Measurements from ENCODE around the gene ALDH16A1. TPM values are rescaled to one million over a fixed set of nuclear protein-coding genes. Genes with fewer than 3 reads are reported as not detected.

ALDH16A1 gene
- total and polyA plus RNA-seq, 2 of the 4 experiments (the other 2 are of a cell fraction): 10.4 to 12.9 TPM

GRCh38 chr19:49427339-49427738 lies 25.7 kb upstream of the ALDH16A1 start:
- in situ Hi-C loops (cut with MboI; ENCODE audit: low sequenced_read_pairs) (no loop called here), dilution Hi-C loops (cut with HindIII; ENCODE audit: low sequenced_read_pairs, unreplicated experiment) (no loop called here), intact Hi-C loops (cut with micrococcal nuclease) (no loop called here)
- Histone ChIP-seq H2BK120ac (ENCODE audit: low read depth, low read length) (no peak overlapping the region), H4K8ac (ENCODE audit: low read depth in 2 of 2, low read length in 2 of 2) (no peak overlapping the region), H2BK5ac (ENCODE audit: low read depth, low read length, poor library complexity, severe bottlenecking) (no peak overlapping the region), H3K27me3 (ENCODE audit: control insufficient read depth, insufficient read depth, low read length) (peaks cover 94% of the 10 kb centered on the region), H3K14ac (replicated peaks; ENCODE audit: low read depth, low read length) (no peak overlapping the region), H3K79me1 (ENCODE audit: low read depth in 1 of 2, low read length in 2 of 2) (no peaks in the 10 kb centered on the region), H3K36me3 (ENCODE audit: control insufficient read depth, insufficient read depth, low read length) (no peaks in the 10 kb centered on the region), H3K4ac (ENCODE audit: low read depth, low read length) (no peak overlapping the region), H3K23ac (ENCODE audit: low read depth, low read length) (no peak overlapping the region), H2AFZ (replicated peaks; ENCODE audit: low read length, poor library complexity) (peak overlapping the region; percentile 63), H4K5ac (ENCODE audit: low read depth, low read length) (no peak overlapping the region), H3K4me1 (ENCODE audit: control insufficient read depth, insufficient read depth, low read length) (peaks cover 2% of the 10 kb centered on the region; the same call in 1 of the 2 replicates), H4K91ac (ENCODE audit: insufficient read depth, low read depth, low read length) (no peak overlapping the region), H3K4me3 (ENCODE audit: insufficient read depth, low read depth, low read length) (no peak overlapping the region), H3K9me1 (ENCODE audit: insufficient read depth, low read length) (no peaks in the 10 kb centered on the region), H3K56ac (ENCODE audit: extremely low read depth, insufficient read depth, low read length) (no peak overlapping the region), H3K9me3 (ENCODE audit: control insufficient read depth, insufficient read depth, low read length) (peaks cover 10% of the 10 kb centered on the region), H2AK9ac (replicated peaks; ENCODE audit: low read depth, low read length, poor library complexity) (no peak overlapping the region), H2BK15ac (ENCODE audit: low read depth, low read length) (no peak overlapping the region), H3K18ac (ENCODE audit: low read depth, low read length) (no peak overlapping the region), H3K27ac (ENCODE audit: insufficient read depth, low read length) (no peak overlapping the region), H4K20me1 (ENCODE audit: insufficient read depth, low read length) (no peaks in the 10 kb centered on the region), H2AK5ac (ENCODE audit: low read depth, low read length) (no peak overlapping the region), H3K9ac (ENCODE audit: low read depth, low read length) (no peak overlapping the region), H2BK20ac (ENCODE audit: low read depth, low read length) (no peak overlapping the region), H3K4me2 (ENCODE audit: low read depth, low read length) (no peak overlapping the region)
- POLR2A ChIA-PET (ENCODE audit: unreplicated experiment): no interaction called here
- no TSS peak for BruUV-seq (replicated peaks)
- ATAC-seq (ENCODE audit: low read depth) (no peak), DNase-seq (no peak)
- TF ChIP-seq POLR2A (IDR thresholded peaks at IDR 0.05; ENCODE audit: low read depth, low read length) (no peak), ELK1 (IDR thresholded peaks at IDR 0.05; ENCODE audit: borderline replicate concordance, low read depth, low read length) (no peak), MXI1 (IDR thresholded peaks at IDR 0.05; ENCODE audit: borderline replicate concordance, low read depth, low read length) (no peak), MAZ (IDR thresholded peaks at IDR 0.05; ENCODE audit: borderline replicate concordance, low read depth, low read length) (no peak), RCOR1 (IDR thresholded peaks at IDR 0.05; ENCODE audit: insufficient replicate concordance, low read length) (no peak), BHLHE40 (IDR thresholded peaks at IDR 0.05; ENCODE audit: low read depth, low read length) (no peak), RAD21 (IDR thresholded peaks at IDR 0.05; ENCODE audit: low read length) (no peak), CHD1 (IDR thresholded peaks at IDR 0.05; ENCODE audit: low read depth, low read length) (no peak), CEBPB (IDR thresholded peaks at IDR 0.05; ENCODE audit: low read depth, low read length) (no peak), FOS (IDR thresholded peaks at IDR 0.05; ENCODE audit: low read depth, low read length) (no peak), NFE2L2 (IDR thresholded peaks at IDR 0.05; ENCODE audit: low read depth, low read length) (no peak), MAFK (IDR thresholded peaks at IDR 0.05; ENCODE audit: low read depth, low read length) (no peak), CTCF (conservative IDR thresholded peaks at IDR 0.05; ENCODE audit: low read depth, low read length) (no peak), RFX5 (IDR thresholded peaks at IDR 0.05; ENCODE audit: low read depth, low read length) (no peak), SMC3 (IDR thresholded peaks at IDR 0.05; ENCODE audit: low read depth, low read length) (no peak)
- no CpG with 5 or more reads among the region's 12 CpGs for WGBS, 2 experiments (ENCODE audit: extremely low coverage in 2 of 2, insufficient read length in 1 of 2)
- CTCF ChIA-PET: no interaction called here

Measured in IMR-90 (cell line).